NT2/D1 (cell line): ENCODE results near the gene TRPV5.

Source experiments
- SUZ12 ChIP-seq: IDR thresholded peaks from 2 replicates; pipeline ENCODE4 v1.6.1; 2011; ENCODE audit not compliant: insufficient read length, insufficient read depth; ENCODE audit errors: extremely low read depth
- ZNF274 ChIP-seq: IDR thresholded peaks from 2 replicates; pipeline ENCODE4 v1.6.1; 2011; ENCODE audit warnings: mild to moderate bottlenecking, low read depth, low read length

DNA sequence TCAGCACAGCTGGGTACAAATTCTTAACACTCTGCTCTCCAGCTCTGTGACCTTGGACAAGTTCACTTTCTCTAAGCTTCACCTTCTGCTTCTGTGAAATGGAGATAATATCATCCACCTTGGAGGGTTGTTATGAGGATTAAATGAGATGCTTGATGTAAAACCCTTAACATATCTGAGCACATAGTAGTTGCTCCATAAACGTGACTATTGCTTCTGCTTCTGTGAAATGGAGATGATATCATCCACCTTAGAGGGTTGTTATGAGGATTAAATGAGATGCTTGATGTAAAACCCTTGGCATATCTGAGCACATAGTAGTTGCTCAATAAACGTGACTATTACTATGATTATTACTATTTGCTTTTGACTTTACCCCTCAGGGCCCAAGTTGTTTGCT, 64.1 kb downstream of the TRPV5 start:
- TF ChIP-seq ZNF274 (no peak), SUZ12 (no peak)
